GM12872 (cell line): Measurements from ENCODE around the gene PDE5A.

Experiments used
- CTCF ChIP-seq: IDR thresholded peaks from 3 replicates; pipeline ENCODE4 v1.5.1; 2011; ENCODE audit warnings: low read depth, mild to moderate bottlenecking, low read length, moderate library complexity; ENCODE audit not compliant: insufficient read depth

PDE5A gene

DNA sequence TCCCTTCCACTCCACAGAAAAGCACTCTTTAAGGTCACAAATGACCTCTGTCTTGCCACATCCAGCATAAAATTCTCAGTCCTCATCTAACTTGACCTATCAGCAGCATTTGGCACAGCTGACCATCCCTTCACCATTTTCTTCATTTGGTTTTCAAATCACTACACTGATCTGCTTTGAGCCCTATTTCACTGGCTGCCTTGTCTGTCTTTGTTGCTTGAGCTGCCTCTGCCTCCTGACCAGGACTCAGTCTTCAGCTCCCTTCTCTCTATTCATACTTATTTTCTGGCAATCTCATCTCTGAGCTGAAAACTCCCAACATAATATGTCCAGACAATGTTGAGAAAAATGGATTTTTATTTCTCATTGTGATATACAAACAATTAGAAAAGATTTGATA lies 27.7 kb upstream of the PDE5A start:
- TF ChIP-seq CTCF: no peak

GRCh38 chr4:119655111-119655837 lies 26.7 kb upstream of the PDE5A start:
- TF ChIP-seq CTCF: no peak

DNA sequence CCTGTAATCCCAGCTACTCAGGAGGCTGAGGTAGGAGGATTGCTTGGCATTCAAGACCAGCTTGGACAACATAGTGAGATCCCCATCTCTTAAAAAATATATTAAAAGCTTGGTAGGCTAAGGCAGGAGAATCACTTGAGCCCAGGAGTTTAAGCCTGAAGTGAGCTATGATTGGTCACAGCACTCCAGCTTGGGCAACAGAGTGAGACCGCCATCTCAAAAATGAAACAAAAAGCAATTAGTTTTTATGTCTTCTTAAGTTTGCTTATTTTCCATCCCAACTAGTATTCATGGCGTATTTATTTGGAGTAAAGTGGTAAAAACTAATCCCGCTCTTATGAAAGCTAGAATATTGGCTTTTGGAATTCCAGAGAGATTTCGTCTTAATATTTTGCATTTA lies 25.4 kb upstream of the PDE5A start:
- no peak for TF ChIP-seq CTCF

DNA sequence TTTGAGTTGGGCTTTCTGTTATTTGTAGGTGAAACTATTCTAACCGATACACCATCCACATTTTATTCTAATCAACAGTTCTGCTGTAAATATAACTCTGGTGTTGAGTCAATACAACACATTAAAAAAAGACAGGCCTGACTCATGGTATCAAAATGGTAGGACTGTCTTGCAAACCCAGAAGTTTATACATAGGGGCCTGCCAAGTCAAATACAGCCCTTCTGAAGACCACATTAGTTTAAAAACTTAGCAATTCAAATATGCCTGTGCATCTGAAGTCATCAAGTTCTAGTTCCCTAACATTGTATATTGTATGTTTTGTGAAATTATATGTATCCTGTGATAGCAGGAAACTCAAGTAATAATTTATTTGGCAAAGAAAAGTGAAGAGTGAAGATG lies 24.4 kb upstream of the PDE5A start:
- TF ChIP-seq CTCF: no peak

GRCh38 chr4:119648398-119648797 lies 19.8 kb upstream of the PDE5A start:
- no peak for TF ChIP-seq CTCF

- TF ChIP-seq CTCF: no peak
Measured at GRCh38 chr4:119647558-119647957, 19.0 kb upstream of the PDE5A start.

GRCh38 chr4:119646347-119647071 lies 17.9 kb upstream of the PDE5A start:
- TF ChIP-seq CTCF: no peak
